ENCODE results near the gene SEPTIN5.

The SEPTIN5 gene

DNA sequence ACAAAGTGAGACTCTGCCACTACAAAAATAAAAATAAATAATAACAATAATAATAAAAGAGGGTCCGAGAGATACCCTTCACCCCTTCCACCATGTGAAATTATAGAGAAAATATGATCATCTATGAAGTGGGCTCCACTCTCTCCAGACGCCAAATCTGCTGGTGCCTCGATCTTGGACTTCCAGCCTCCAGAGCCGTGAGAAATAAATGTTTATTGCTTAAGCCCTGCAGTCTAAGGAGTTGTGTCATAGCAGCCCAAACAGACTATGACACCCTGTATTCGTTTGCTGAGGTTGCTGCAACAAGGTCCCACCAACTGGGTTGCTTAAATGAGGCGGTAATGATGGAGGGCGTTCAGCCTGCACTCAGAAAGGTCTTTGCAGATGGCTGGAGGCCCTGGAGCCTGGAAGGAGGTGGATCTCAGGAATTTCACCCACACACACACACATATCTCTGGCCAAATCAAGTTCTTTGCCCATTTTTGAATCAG is 7.6 kb upstream of the SEPTIN5 start:
- DNase-seq: no peak

- no peak for DNase-seq
Observed at GRCh38 chr22:19707347-19708290, 6.7 kb upstream of the SEPTIN5 start.

GRCh38 chr22:19708321-19709011 is 5.8 kb upstream of the SEPTIN5 start:
- no peak for DNase-seq

GRCh38 chr22:19709063-19709769 is 5.1 kb upstream of the SEPTIN5 start:
- DNase-seq: no peak

- no peak for DNase-seq
Observed at GRCh38 chr22:19710020-19710768, 4.1 kb upstream of the SEPTIN5 start.

DNA sequence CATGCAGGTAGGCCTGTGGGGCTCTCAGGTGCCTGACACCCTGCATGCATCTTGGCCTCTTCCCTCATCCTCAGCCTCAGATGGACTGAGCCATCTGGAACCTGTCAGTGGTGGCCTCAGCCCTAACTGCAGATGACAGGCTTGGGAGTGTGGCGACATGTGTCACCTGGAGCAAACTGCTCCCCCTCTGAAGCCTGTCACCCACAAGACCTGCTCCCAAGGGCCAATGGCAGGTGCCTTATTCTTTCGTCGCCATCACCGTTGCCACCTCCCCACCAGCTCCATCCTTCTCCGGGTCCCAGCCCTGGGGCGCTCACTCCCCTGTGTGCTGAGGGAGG is 3.6 kb upstream of the SEPTIN5 start:
- no peak for DNase-seq

DNA sequence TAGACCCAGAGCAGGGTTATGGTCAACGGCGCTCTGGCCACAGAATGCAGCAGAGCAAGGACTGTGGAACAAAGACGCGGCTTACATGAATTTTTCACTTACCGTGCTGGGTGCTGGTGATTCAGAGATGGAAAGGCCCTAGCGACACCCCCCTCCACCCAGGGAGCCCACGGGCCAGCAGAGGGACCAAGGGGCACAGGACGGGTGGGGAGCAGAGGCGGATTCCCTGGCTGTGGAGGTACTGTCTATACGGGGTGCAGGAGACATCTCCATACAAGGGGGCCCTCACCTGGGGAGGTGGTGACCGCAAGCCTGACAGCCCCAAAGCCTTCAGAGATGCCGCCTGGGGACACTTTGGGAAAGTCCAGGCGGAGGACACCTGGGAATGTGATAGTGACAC is 1.1 kb upstream of the SEPTIN5 start:
- no peak for DNase-seq

DNA sequence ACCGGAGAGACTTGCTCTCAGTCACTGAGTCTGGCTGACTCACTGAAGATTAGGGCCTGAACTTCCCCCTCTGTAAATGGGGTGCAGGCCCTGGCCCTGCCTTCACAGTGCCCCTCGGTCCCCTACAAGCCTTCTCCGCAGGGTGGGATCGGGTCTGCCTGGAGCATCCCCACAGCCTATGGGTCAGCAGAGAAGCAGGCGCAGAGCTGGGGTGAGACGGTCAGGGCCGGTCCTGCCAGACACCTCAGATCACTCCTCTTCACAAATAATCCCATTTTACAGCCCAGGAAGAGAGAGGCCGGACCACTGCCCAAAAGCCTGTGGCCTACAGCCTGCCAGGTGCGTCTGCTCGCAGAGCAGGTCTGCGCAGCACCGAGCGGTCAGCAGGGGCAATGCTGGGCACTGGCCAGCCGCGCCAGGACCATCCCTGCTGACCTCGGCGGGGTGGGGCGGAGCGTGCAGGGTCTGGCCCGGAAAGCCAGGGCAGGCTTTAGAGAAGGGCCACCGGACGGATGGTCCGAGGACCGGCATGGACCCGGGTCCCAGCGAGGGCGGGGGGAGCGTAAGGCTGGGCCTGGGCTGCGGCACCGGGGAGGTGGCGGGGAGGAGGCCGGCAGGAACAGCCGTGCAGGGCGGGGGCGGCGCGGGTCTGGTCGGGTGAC is 522 bp upstream of the SEPTIN5 start:
- no peak for DNase-seq

DNA sequence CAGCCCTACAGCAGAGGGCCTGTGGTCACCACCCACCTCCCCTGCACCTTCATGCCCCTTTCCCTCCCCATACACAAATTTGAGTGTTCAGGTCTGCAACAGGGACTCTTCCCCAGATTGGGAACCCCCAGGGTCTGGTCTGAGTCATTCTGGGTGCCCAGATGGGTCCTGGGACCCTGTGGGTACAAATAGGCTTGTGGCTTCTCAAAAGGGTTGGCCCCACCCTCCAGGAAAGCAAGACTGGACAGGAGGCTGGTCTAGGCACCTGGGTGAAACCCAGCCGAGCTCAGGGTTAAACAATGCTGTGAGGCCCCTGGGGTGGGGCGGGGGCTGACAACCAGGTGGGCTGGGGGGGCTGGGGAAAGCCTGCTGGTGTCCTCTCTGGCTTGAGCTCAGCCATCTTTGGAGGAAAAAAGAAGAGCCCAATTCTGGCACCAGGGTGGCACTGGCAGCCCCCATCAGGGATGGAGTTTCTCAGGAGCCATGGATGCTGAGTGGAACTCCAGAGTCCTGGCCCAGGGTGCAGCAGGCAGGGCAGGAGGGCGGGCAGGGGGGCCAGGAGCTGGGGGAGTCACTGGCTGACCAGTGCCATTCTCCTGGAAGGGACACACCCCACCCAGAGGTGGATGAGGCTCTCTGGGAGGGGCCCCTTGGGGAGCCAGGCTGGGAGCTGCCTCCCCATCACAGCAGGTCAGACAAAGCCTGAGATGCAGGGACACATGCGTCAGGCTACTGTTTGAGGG is 1.1 kb downstream of the SEPTIN5 start:
- no peak for DNase-seq

DNA sequence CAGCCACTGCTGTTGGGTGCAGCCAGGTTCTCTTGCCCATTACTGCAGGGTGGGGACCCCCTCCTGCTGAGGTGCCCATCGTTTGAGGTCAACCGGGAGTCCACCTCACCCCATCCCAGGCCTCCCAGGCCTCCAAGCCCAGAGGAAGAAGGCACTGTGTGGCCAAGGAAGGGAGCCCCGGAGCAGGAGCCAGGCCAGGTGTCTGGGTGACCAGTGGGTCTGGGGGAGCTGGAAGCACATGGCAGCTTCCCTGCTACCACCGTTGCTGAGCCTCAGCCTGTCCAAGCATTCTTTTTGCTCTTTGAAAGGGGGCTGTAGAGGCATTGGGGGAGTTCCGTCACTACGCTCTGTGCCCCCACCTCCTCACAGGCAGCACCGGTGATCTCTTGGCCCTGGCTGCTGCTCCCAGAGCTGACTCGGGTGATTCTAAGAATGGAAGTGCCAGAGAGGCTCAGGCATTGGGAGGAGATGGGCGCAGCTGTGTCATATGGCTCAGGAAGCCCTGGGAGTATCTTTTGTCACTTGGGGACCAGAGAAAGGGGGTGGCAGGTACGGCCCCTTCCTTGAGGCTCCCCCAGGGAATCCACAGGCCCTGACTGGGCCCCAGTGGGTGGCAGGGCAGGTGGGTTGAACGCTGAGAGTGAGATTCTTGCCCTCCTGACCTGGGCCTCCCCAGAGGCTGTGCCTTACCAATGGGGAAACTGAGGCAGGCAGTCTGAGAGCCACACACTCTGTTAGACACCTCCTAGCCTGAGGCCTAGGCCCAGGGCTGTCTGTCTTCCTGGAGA is 1.9 kb downstream of the SEPTIN5 start:
- DNase-seq: no peak

- no peak for DNase-seq
Observed at GRCh38 chr22:19716829-19717105, 2.5 kb downstream of the SEPTIN5 start.

DNA sequence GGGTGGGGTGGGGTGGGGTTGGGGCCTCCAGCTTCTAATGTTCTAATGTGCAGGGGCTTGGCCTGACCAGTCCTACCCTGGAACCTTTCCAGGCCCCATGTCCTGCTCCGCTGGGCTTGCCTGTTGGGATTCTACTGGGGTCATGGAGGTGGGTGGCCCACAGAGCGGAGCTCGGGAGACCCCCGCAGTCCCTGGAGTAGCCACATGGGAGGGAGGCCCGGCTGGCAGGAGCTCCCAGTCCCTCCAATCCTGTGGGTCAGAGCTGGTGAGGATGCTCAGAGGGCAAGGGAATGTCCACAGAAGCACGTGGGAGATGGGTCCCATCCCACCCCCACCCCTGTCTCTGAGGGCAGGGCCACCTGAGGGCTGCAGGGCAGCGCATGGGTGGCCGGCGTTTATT is 2.9 kb downstream of the SEPTIN5 start:
- no peak for DNase-seq

DNA sequence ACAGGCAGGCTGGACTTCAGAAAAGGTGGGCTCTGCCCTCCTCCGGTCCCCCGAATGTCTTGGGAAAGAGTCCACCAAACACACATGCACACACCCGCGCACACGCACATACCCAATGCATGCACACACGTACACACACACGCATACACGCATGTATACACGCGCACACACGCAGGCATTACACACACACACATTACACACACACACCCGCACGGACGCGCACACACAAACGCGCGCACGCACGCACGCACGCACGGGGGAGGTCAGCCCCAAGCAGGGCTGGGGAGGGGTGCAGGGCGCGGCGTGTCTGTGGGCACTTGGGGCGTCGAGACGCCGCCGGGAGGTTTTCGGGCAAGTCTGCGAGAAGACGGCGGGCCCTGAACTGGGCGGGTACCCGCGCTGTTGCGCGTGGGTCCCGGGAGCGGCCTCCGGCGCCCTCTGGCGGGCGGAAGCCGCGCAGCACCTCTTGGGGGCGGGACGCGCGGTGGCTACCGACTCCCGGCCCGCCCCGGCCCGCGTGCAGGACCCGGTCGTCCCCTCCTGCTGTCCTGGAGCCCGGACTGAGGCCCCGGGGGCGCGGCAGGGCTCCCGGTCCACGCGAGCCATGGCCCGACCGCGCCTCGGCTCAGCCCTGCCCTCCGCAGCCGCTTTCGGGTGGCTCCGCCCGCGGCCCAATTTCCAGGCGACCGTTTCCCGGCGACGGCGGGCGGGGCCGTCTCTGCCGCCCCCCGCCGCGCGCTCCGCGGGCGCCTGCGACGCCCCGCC is 3.6 kb downstream of the SEPTIN5 start:
- peak; percentile 81 for DNase-seq

DNA sequence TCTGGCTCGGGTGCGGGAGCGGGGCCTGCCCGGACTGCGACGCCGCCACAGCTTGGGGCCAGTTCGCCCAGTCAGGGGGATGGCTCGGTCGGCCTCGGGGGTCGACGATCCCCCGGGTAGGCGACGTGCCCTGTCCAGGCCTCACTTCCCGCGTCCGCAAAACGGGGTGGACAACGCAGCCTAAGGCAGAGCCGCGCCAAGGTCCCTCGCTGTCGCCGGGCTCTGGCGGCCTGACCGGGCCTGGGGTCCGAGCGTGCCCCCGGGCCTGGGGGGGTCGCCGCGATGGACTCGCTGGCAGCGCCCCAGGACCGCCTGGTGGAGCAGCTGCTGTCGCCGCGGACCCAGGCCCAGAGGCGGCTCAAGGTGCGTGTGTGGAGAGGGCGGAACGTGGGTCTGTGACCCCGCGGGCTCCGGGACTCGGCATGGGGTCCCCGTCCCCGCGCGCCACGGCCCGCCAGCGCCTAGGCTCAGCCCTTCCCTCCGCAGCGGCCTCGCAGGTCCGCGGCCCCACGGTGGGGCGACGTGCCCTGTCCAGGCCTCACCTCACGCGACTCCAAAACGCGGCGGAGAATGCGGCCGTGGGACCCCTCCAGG is 4.2 kb downstream of the SEPTIN5 start:
- DNase-seq: no peak

GRCh38 chr22:19719050-19719482 is 4.8 kb downstream of the SEPTIN5 start:
- no peak for DNase-seq

GRCh38 chr22:19719488-19720021 is 5.3 kb downstream of the SEPTIN5 start:
- no peak for DNase-seq

GRCh38 chr22:19720150-19720827 is 6.0 kb downstream of the SEPTIN5 start:
- no peak for DNase-seq

DNA sequence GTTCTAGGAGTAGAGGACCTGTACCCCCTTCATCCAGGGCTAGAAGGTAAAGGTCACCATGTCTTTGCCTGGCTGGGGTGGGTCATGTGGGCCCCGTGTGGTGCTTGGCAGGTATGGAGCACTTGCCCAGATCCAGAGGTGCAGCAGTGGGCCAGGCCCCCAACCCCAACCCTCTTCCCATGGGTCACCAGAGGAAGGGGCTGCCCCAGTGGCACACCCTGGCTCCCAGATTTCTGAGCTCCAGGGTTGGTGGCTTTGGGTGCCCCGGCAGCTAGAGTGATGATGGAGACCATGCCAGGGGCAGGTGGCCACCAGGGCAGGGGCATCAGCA is 6.7 kb downstream of the SEPTIN5 start:
- DNase-seq: no peak

All from CD4-positive, alpha-beta T cell treated with Interleukin-21 for 1 hour (primary cell).